ENCODE results near the gene CTNNAL1. TPM values are rescaled to one million over a fixed set of nuclear protein-coding genes. Genes with fewer than 3 reads are reported as not detected.
"Not testable (repeated sequence)": the region's sequence is repeated elsewhere in the genome, so short reads cannot be mapped to it uniquely, and the experiment has no call there.

CTNNAL1 gene
- total RNA-seq, 1 donor from 2014 or later: 19.8 TPM

- H3K27me3 Mint-ChIP-seq (ENCODE audit: low read depth): no peaks in the 10 kb centered on the region
- intact Hi-C loops (cut with micrococcal nuclease): loop anchor here (5.0 to 10.0 kb wide), 4 partner anchors 169 to 482 kb away; partner anchors contain the start of gene EPB41L4B
- peaks cover 20% of the 10 kb centered on the region for H3K36me3 Mint-ChIP-seq (ENCODE audit: low read depth)
- peak overlapping the region; percentile 94 for H3K27ac Mint-ChIP-seq
- no peaks in the 10 kb centered on the region for H3K9me3 Mint-ChIP-seq
- peaks cover 26% of the 10 kb centered on the region for H3K4me1 Mint-ChIP-seq (ENCODE audit: low read depth)
- peak overlapping the region; percentile 98 for H3K4me3 Mint-ChIP-seq (ENCODE audit: low read depth)
- peak; percentile 9 for DNase-seq (ENCODE audit: low spot score)
Observed at GRCh38 chr9:108933231-108933717, 80.0 kb downstream of the CTNNAL1 start.

GRCh38 chr9:108928386-108928785 lies 84.9 kb downstream of the CTNNAL1 start:
- no peak for DNase-seq (ENCODE audit: low spot score)
- Mint-ChIP-seq H3K36me3 (ENCODE audit: low read depth) (peaks cover 50% of the 10 kb centered on the region), H3K4me1 (ENCODE audit: low read depth) (peaks cover 17% of the 10 kb centered on the region), H3K9me3 (no peaks in the 10 kb centered on the region), H3K4me3 (ENCODE audit: low read depth) (no peak overlapping the region), H3K27me3 (ENCODE audit: low read depth) (no peaks in the 10 kb centered on the region), H3K27ac (no peak overlapping the region)
- intact Hi-C loops (cut with micrococcal nuclease): no loop called here

GRCh38 chr9:108924466-108924865 lies 88.8 kb downstream of the CTNNAL1 start:
- Mint-ChIP-seq H3K27me3 (ENCODE audit: low read depth) (no peaks in the 10 kb centered on the region), H3K9me3 (no peaks in the 10 kb centered on the region), H3K4me1 (ENCODE audit: low read depth) (no peaks in the 10 kb centered on the region), H3K4me3 (ENCODE audit: low read depth) (no peak overlapping the region), H3K36me3 (ENCODE audit: low read depth) (peaks cover 64% of the 10 kb centered on the region), H3K27ac (no peak overlapping the region)
- no peak for DNase-seq (ENCODE audit: low spot score)
- intact Hi-C loops (cut with micrococcal nuclease): no loop called here

- H3K27ac Mint-ChIP-seq: no peak overlapping the region
- intact Hi-C loops (cut with micrococcal nuclease): no loop called here
- peaks cover 63% of the 10 kb centered on the region for H3K36me3 Mint-ChIP-seq (ENCODE audit: low read depth)
- no peak for DNase-seq (ENCODE audit: low spot score)
- H3K4me3 Mint-ChIP-seq (ENCODE audit: low read depth): no peak overlapping the region
- no peaks in the 10 kb centered on the region for H3K9me3 Mint-ChIP-seq
- H3K27me3 Mint-ChIP-seq (ENCODE audit: low read depth): no peaks in the 10 kb centered on the region
- no peaks in the 10 kb centered on the region for H3K4me1 Mint-ChIP-seq (ENCODE audit: low read depth)
Observed at GRCh38 chr9:108921200-108921599, 92.1 kb downstream of the CTNNAL1 start.

- H3K4me1 Mint-ChIP-seq (ENCODE audit: low read depth); H3K27me3 Mint-ChIP-seq (ENCODE audit: low read depth); H3K9me3 Mint-ChIP-seq; intact Hi-C loops (cut with micrococcal nuclease); DNase-seq (ENCODE audit: low spot score); H3K4me3 Mint-ChIP-seq (ENCODE audit: low read depth); H3K27ac Mint-ChIP-seq: not testable (repeated sequence)
- peaks cover 63% of the 10 kb centered on the region for H3K36me3 Mint-ChIP-seq (ENCODE audit: low read depth)
Observed at GRCh38 chr9:108920401-108920800, 92.9 kb downstream of the CTNNAL1 start.

- Mint-ChIP-seq H3K9me3 (no peaks in the 10 kb centered on the region), H3K27me3 (ENCODE audit: low read depth) (no peaks in the 10 kb centered on the region), H3K4me3 (ENCODE audit: low read depth) (no peak overlapping the region), H3K4me1 (ENCODE audit: low read depth) (no peaks in the 10 kb centered on the region), H3K27ac (no peak overlapping the region), H3K36me3 (ENCODE audit: low read depth) (peaks cover 56% of the 10 kb centered on the region)
- intact Hi-C loops (cut with micrococcal nuclease): no loop called here
- no peak for DNase-seq (ENCODE audit: low spot score)
Observed at GRCh38 chr9:108919517-108919916, 93.8 kb downstream of the CTNNAL1 start.

- peaks cover 8% of the 10 kb centered on the region for H3K4me1 Mint-ChIP-seq (ENCODE audit: low read depth)
- DNase-seq (ENCODE audit: low spot score): no peak
- H3K36me3 Mint-ChIP-seq (ENCODE audit: low read depth): peaks cover 59% of the 10 kb centered on the region
- intact Hi-C loops (cut with micrococcal nuclease): no loop called here
- no peak overlapping the region for H3K27ac Mint-ChIP-seq
- H3K27me3 Mint-ChIP-seq (ENCODE audit: low read depth): no peaks in the 10 kb centered on the region
- H3K4me3 Mint-ChIP-seq (ENCODE audit: low read depth): no peak overlapping the region
- no peaks in the 10 kb centered on the region for H3K9me3 Mint-ChIP-seq
Observed at GRCh38 chr9:108913391-108913790, 99.9 kb downstream of the CTNNAL1 start.

- DNase-seq (ENCODE audit: low spot score): no peak
- Mint-ChIP-seq H3K9me3 (no peaks in the 10 kb centered on the region), H3K4me3 (ENCODE audit: low read depth) (no peak overlapping the region), H3K36me3 (ENCODE audit: low read depth) (peaks cover 60% of the 10 kb centered on the region), H3K4me1 (ENCODE audit: low read depth) (peaks cover 8% of the 10 kb centered on the region), H3K27me3 (ENCODE audit: low read depth) (no peaks in the 10 kb centered on the region), H3K27ac (no peak overlapping the region)
- intact Hi-C loops (cut with micrococcal nuclease): no loop called here
Observed at GRCh38 chr9:108911820-108912219, 101.5 kb downstream of the CTNNAL1 start.

GRCh38 chr9:108910914-108911313 lies 102.4 kb downstream of the CTNNAL1 start:
- Mint-ChIP-seq H3K36me3 (ENCODE audit: low read depth) (peaks cover 59% of the 10 kb centered on the region), H3K27ac (no peak overlapping the region), H3K4me3 (ENCODE audit: low read depth) (no peak overlapping the region)

GRCh38 chr9:108910402-108910801 lies 102.9 kb downstream of the CTNNAL1 start:
- peaks cover 55% of the 10 kb centered on the region for H3K36me3 Mint-ChIP-seq (ENCODE audit: low read depth)
- intact Hi-C loops (cut with micrococcal nuclease): no loop called here
- H3K9me3 Mint-ChIP-seq: no peaks in the 10 kb centered on the region
- no peak for DNase-seq (ENCODE audit: low spot score)
- no peak overlapping the region for H3K27ac Mint-ChIP-seq
- no peaks in the 10 kb centered on the region for H3K27me3 Mint-ChIP-seq (ENCODE audit: low read depth)
- H3K4me3 Mint-ChIP-seq (ENCODE audit: low read depth): no peak overlapping the region
- H3K4me1 Mint-ChIP-seq (ENCODE audit: low read depth): peaks cover 8% of the 10 kb centered on the region

More at GRCh38 chr9:108910914-108911313, 102.4 kb downstream of the CTNNAL1 start:
- H3K27me3 Mint-ChIP-seq (ENCODE audit: low read depth): no peaks in the 10 kb centered on the region
- intact Hi-C loops (cut with micrococcal nuclease): no loop called here
- no peak for DNase-seq (ENCODE audit: low spot score)
- no peaks in the 10 kb centered on the region for H3K9me3 Mint-ChIP-seq
- peaks cover 8% of the 10 kb centered on the region for H3K4me1 Mint-ChIP-seq (ENCODE audit: low read depth)

- intact Hi-C loops (cut with micrococcal nuclease): no loop called here
- no peaks in the 10 kb centered on the region for H3K4me1 Mint-ChIP-seq (ENCODE audit: low read depth)
- no peaks in the 10 kb centered on the region for H3K9me3 Mint-ChIP-seq
- H3K27ac Mint-ChIP-seq: no peak overlapping the region
- DNase-seq (ENCODE audit: low spot score): no peak
- H3K27me3 Mint-ChIP-seq (ENCODE audit: low read depth): no peaks in the 10 kb centered on the region
- no peak overlapping the region for H3K4me3 Mint-ChIP-seq (ENCODE audit: low read depth)
- peaks cover 50% of the 10 kb centered on the region for H3K36me3 Mint-ChIP-seq (ENCODE audit: low read depth)
Observed at GRCh38 chr9:108905494-108905893, 107.8 kb downstream of the CTNNAL1 start.

GRCh38 chr9:108904161-108904560 lies 109.1 kb downstream of the CTNNAL1 start:
- Mint-ChIP-seq H3K27ac (no peak overlapping the region), H3K4me3 (ENCODE audit: low read depth) (no peak overlapping the region), H3K36me3 (ENCODE audit: low read depth) (peaks cover 47% of the 10 kb centered on the region), H3K9me3 (no peaks in the 10 kb centered on the region), H3K4me1 (ENCODE audit: low read depth) (no peaks in the 10 kb centered on the region), H3K27me3 (ENCODE audit: low read depth) (no peaks in the 10 kb centered on the region)
- DNase-seq (ENCODE audit: low spot score): no peak
- intact Hi-C loops (cut with micrococcal nuclease): no loop called here

GRCh38 chr9:108903420-108904103 lies 109.7 kb downstream of the CTNNAL1 start:
- peak overlapping the region; percentile 0 for H3K27ac Mint-ChIP-seq
- H3K36me3 Mint-ChIP-seq (ENCODE audit: low read depth): peaks cover 42% of the 10 kb centered on the region
- DNase-seq (ENCODE audit: low spot score): no peak
- H3K27me3 Mint-ChIP-seq (ENCODE audit: low read depth): no peaks in the 10 kb centered on the region
- no peak overlapping the region for H3K4me3 Mint-ChIP-seq (ENCODE audit: low read depth)
- H3K9me3 Mint-ChIP-seq: no peaks in the 10 kb centered on the region
- intact Hi-C loops (cut with micrococcal nuclease): no loop called here
- H3K4me1 Mint-ChIP-seq (ENCODE audit: low read depth): no peaks in the 10 kb centered on the region

Data from activated T-helper 2 cell treated with anti-CD3 and anti-CD28 coated beads, Interferon-gamma antibody, Interleukin-2, Interleukin-4, amounts not matched to agents 10 μg/mL and 5 μg/mL and 100 μg/mL, durations not matched to agents 14 hours and 24 hours and 36 hours (primary cell).